Gastroesophageal sphincter (tissue), 4 donors: ENCODE data around the gene DNAAF2. TPM values are rescaled to one million over a fixed set of nuclear protein-coding genes. Genes with fewer than 3 reads are reported as not detected.
"Not testable (repeated sequence)": the region's sequence is repeated elsewhere in the genome, so short reads cannot be mapped to it uniquely, and the experiment has no call there.

Source experiments
- ATAC-seq: fragments of 150-250 bp; one replicate; pipeline ENCODE4 v1.9.1; 2016; ENCODE audit warnings: mild to moderate bottlenecking, moderate library complexity
- H3K27ac ChIP-seq, 4 donors: fragments of 200-600 bp; sonication (generic) in 3 of 4; 1 replicate in 3 of 4; 2 replicates in 1 of 4; pipeline ENCODE4 v1.5.1; 2016 to 2019
- H3K27me3 ChIP-seq: fragments of 200-600 bp; sonication (generic); one replicate; pipeline ENCODE4 v1.5.1; 2019
- H3K36me3 ChIP-seq, 2 donors: fragments of 200-600 bp; sonication (generic); one replicate each; pipeline ENCODE4 v1.5.1; 2019; ENCODE audit warnings: control low read depth in 1 of 2
- H3K4me1 ChIP-seq, 3 donors: fragments of 200-600 bp; sonication (generic); 1 replicate in 2 of 3; 2 replicates in 1 of 3; pipeline ENCODE4 v1.5.1; 2016 to 2019; ENCODE audit warnings: control low read depth in 2 of 3
- H3K4me3 ChIP-seq, 2 donors: fragments of 200-600 bp; sonication (generic); one replicate each; pipeline ENCODE4 v1.5.1; 2019; ENCODE audit warnings: mild to moderate bottlenecking in 1 of 2, moderate library complexity in 1 of 2
- H3K9me3 ChIP-seq, 3 donors: fragments of 200-600 bp; sonication (generic); one replicate each; pipeline ENCODE4 v1.5.1; 2017 to 2019; ENCODE audit warnings: control low read depth in 2 of 3
- CTCF ChIP-seq, 4 experiments: fragments of 200-600 bp in 2 of 4; fragments of 450-650 bp in 2 of 4; sonication (generic) in 1 of 4; IDR thresholded peaks; one replicate each; pipeline ENCODE4 v1.5.1; 2017 to 2019; ENCODE audit warnings: antibody characterized with exemption in 4 of 4, mild to moderate bottlenecking in 2 of 4, moderate library complexity in 2 of 4
- EP300 ChIP-seq: sonication (generic); formaldehyde crosslinking; IDR thresholded peaks from one replicate; pipeline ENCODE4 v1.6.1; 2017; ENCODE audit warnings: antibody characterized with exemption, mild to moderate bottlenecking
- POLR2A ChIP-seq, 2 donors: fragments of 450-650 bp; IDR thresholded peaks; one replicate each; pipeline ENCODE4 v1.6.1; 2017; ENCODE audit warnings: antibody characterized with exemption in 2 of 2, mild to moderate bottlenecking in 2 of 2, moderate library complexity in 1 of 2
- POLR2AphosphoS5 ChIP-seq: sonication (generic); formaldehyde crosslinking; IDR thresholded peaks from one replicate; pipeline ENCODE4 v1.6.1; 2017; ENCODE audit warnings: antibody characterized with exemption
- WGBS, 2 donors: methylation state at CpG; one replicate each; pipeline ENCODE4 v1.1.5; 2018; ENCODE audit warnings: low coverage in 1 of 2; 5-methylcytosine and 5-hydroxymethylcytosine counted together
- total RNA-seq, 4 donors: library from RNA; depleted of rRNA; stranded (reverse); fragments of >200 nt; gene quantifications; one replicate each; pipeline ENCODE4 v1.1.0, GENCODE V29; 2016

Gene DNAAF2
- total RNA-seq, 4 donors from 2014 or later, result 6.8 to 10.4 (median 9.0) TPM

DNA sequence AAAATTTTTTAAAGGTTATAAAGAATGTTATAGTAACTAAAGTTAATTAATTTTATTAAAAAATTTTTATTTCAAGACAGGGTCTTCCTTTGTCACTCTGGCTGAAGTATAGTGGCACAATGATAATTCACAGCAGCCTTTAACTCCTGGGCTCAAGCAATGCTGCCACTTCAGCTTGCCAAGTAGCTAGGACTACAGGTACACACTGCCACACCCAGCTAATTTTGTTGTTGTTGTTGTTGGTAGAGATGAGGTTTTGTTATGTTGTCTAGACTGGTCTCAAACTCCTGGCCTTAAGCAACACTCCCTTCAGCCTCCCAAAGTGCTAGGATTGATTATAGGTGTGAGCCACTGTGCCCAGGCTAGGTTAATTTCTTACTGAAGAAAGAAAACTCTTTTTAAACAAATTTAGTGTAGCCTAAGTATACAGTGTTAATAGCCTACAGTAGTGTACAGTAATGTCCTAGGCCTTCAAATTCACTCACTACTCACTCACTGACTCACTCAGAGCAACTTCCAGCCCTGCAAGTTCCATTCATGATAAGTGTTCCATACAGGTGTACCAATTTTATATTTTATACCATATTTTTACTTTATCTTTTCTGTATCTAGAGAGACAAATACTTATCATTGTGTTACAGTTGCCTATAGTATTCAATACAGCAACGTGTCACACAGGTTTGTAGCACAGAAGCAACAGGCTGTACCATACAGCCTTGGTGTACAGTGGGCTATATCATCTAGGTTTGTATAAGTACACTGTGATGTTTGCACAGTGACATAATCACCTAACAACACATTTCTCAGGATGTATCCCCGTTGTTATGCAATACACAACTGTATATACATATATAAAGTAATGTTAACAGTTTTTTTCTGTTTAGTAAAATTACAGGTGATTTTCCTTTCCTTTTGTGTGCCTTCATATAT, 24.7 kb upstream of the DNAAF2 start:
- H3K4me3 ChIP-seq, result no peak overlapping the region
- no peaks in the 10 kb centered on the region for H3K36me3 ChIP-seq
- H3K4me1 ChIP-seq, result no peaks in the 10 kb centered on the region
- no peaks in the 10 kb centered on the region for H3K9me3 ChIP-seq
- H3K27me3 ChIP-seq, result no peaks in the 10 kb centered on the region
- TF ChIP-seq CTCF (IDR thresholded peaks at IDR 0.05) (no peak), POLR2A (IDR thresholded peaks at IDR 0.05) (no peak), EP300 (no peak), POLR2AphosphoS5 (no peak)
- no peak overlapping the region for H3K27ac ChIP-seq
- ATAC-seq, result no peak
- WGBS, 2 donors, result 77 to 94% methylated on average over 2 of the region's 2 CpGs

- not testable (repeated sequence) for H3K36me3 ChIP-seq, H3K9me3 ChIP-seq, H3K4me1 ChIP-seq, ATAC-seq, H3K27ac ChIP-seq, H3K27me3 ChIP-seq, H3K4me3 ChIP-seq
- WGBS, 2 donors, result 93 to 98% methylated on average over 5 to 6 of the region's 6 CpGs
Measured at GRCh38 chr14:49657500-49657899, 22.5 kb upstream of the DNAAF2 start.

DNA sequence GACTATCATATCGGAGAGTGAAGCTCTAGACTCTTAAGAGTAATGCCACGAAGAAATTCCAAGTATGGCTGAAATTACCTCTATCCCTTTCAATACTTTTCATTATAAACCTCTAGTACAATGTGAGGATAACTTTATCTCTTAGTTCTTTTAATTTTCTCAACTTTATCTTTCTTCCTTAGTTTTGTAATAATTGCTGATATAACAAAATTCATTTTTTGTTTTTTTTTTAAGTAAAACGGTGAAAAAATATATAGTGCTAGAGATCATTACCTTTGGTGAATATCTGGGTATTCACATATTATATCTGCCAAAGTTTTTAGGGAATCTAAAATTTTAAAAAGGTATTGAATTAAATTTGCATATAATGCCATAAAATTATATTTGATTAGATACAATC, 19.5 kb upstream of the DNAAF2 start:
- no peak for TF ChIP-seq CTCF (IDR thresholded peaks at IDR 0.05)
- TF ChIP-seq POLR2AphosphoS5, result no peak
- TF ChIP-seq EP300, result no peak
- TF ChIP-seq POLR2A (IDR thresholded peaks at IDR 0.05), result no peak
- no peak for ATAC-seq
- H3K4me1 ChIP-seq, result no peaks in the 10 kb centered on the region
- H3K36me3 ChIP-seq, result no peaks in the 10 kb centered on the region
- no peak overlapping the region for H3K4me3 ChIP-seq
- WGBS, 2 donors, result 92 to 94% methylated on average over 3 of the region's 3 CpGs
- no peak overlapping the region for H3K27ac ChIP-seq
- H3K27me3 ChIP-seq, result no peaks in the 10 kb centered on the region
- H3K9me3 ChIP-seq, result no peaks in the 10 kb centered on the region

- Histone ChIP-seq H3K27ac (no peak overlapping the region), H3K4me3 (no peak overlapping the region), H3K4me1 (no peaks in the 10 kb centered on the region), H3K36me3 (no peaks in the 10 kb centered on the region), H3K9me3 (no peaks in the 10 kb centered on the region), H3K27me3 (no peaks in the 10 kb centered on the region)
- TF ChIP-seq POLR2A (IDR thresholded peaks at IDR 0.05) (no peak), EP300 (no peak), CTCF (IDR thresholded peaks at IDR 0.05) (no peak), POLR2AphosphoS5 (no peak)
- 96% methylated on average over 4 to 6 of the region's 6 CpGs for WGBS, 2 donors
- ATAC-seq, result no peak
Measured at GRCh38 chr14:49653508-49653907, 18.5 kb upstream of the DNAAF2 start.

DNA sequence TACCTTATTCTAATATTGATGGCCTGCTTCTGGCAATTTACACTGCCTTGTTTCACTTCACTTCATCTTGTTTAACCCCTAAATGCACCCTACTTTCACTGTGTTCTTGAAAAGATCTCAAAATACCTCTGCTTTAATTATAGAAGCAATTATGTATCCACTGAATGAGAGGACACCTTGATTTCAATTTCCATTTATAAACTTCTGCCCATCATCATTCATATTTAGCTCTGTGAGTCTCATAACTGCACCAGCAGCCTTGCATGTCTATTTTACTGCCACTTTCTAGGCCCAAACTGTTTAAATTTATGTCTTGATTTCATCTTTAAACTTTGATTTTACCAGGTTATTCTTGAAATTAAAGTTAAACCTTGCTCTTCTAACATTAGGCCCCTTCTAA, 7.1 kb upstream of the DNAAF2 start:
- Histone ChIP-seq H3K4me3 (no peak overlapping the region), H3K9me3 (no peaks in the 10 kb centered on the region), H3K27me3 (no peaks in the 10 kb centered on the region), H3K36me3 (peaks cover 0 to 2% of the 10 kb centered on the region in 2 donors), H3K27ac (peak overlapping the region in 1 of 4 donors; percentile 3), H3K4me1 (peaks cover 0 to 18% (median 0%) of the 10 kb centered on the region in 3 donors)
- TF ChIP-seq CTCF (IDR thresholded peaks at IDR 0.05), result no peak
- TF ChIP-seq POLR2A (IDR thresholded peaks at IDR 0.05), result no peak
- no peak for TF ChIP-seq EP300
- ATAC-seq, result no peak
